K562 (cell line): ENCODE measurements around the gene ZMIZ1. TPM values are rescaled to one million over a fixed set of nuclear protein-coding genes. Genes with fewer than 3 reads are reported as not detected.
A peak's percentile ranks its signal among the peaks of the same experiment; 100 is the strongest.

Source experiments
- CHD4 ChIP-seq: fragments of 200-600 bp; sonication (generic); IDR thresholded peaks from 3 replicates; pipeline ENCODE4 v1.6.1; 2012; ENCODE audit warnings: low read depth, mild to moderate bottlenecking, mixed read lengths, low read length, inconsistent platforms; ENCODE audit not compliant: insufficient read depth, insufficient replicate concordance, poor library complexity, severe bottlenecking
- ELK1 ChIP-seq: sonication (generic); formaldehyde crosslinking; IDR thresholded peaks from 2 replicates; pipeline ENCODE4 v1.8.1; 2022; ENCODE audit warnings: missing genetic modification reagents
- ETS2 ChIP-seq: IDR thresholded peaks from 2 replicates; pipeline ENCODE4 v1.6.1; 2016; ENCODE audit warnings: borderline replicate concordance, missing genetic modification characterization, mild to moderate bottlenecking, moderate library complexity, missing compliant biosample characterization; ENCODE audit not compliant: poor library complexity, severe bottlenecking
- IFI16 ChIP-seq: fragments of 250-450 bp; sonication (Bioruptor Pico); IDR thresholded peaks from 2 replicates; pipeline ENCODE4 v2.1.2; 2022; ENCODE audit warnings: mild to moderate bottlenecking, inconsistent platforms
- KAT8 ChIP-seq: fragments of 450-650 bp; IDR thresholded peaks from 2 replicates; pipeline ENCODE4 v1.6.1; 2016; ENCODE audit warnings: low read depth, mild to moderate bottlenecking
- L3MBTL2 ChIP-seq: fragments of 450-650 bp; IDR thresholded peaks from 2 replicates; pipeline ENCODE4 v1.6.1; 2016; ENCODE audit warnings: mild to moderate bottlenecking, moderate library complexity
- NR3C1 ChIP-seq: sonication (generic); formaldehyde crosslinking; IDR thresholded peaks from 2 replicates; pipeline ENCODE4 v1.8.1; 2022; ENCODE audit warnings: missing genetic modification reagents
- OTX1 ChIP-seq: fragments of 450-650 bp; formaldehyde crosslinking; IDR thresholded peaks from 2 replicates; pipeline ENCODE4 v1.4.0; 2022; ENCODE audit warnings: mild to moderate bottlenecking
- POLR2A ChIP-seq: fragments of 450-650 bp; conservative IDR thresholded peaks from 2 replicates; pipeline ENCODE4 v1.6.1; 2016
- POLR2G ChIP-seq: fragments of 200-400 bp; formaldehyde crosslinking; IDR thresholded peaks from 2 replicates; pipeline ENCODE4 v1.6.1; 2017; ENCODE audit warnings: low read depth, mild to moderate bottlenecking, antibody characterized with exemption, low read length, moderate library complexity
- SFPQ ChIP-seq: fragments of 200-400 bp; formaldehyde crosslinking; IDR thresholded peaks from 2 replicates; pipeline ENCODE4 v1.6.1; 2017; ENCODE audit warnings: mild to moderate bottlenecking, low read depth, low read length, moderate library complexity
- SMARCA5 ChIP-seq: fragments of 450-650 bp; IDR thresholded peaks from 2 replicates; pipeline ENCODE4 v1.6.1; 2016
- TAL1 ChIP-seq: fragments of 450-650 bp; IDR thresholded peaks from 2 replicates; pipeline ENCODE4 v1.6.1; 2016; ENCODE audit warnings: mild to moderate bottlenecking
- TBL1XR1 ChIP-seq, 2 experiments: IDR thresholded peaks; 2 replicates each; pipeline ENCODE4 v1.6.1; 2012; ENCODE audit warnings: improper control_type of control experiment in 2 of 2, low read length in 2 of 2, mild to moderate bottlenecking in 1 of 2
- TCF7L2 ChIP-seq: fragments of 150-350 bp; IDR thresholded peaks from 2 replicates; pipeline ENCODE4 v1.6.1; 2016; ENCODE audit warnings: low read depth, mild to moderate bottlenecking, low read length, moderate library complexity
- TEAD1 ChIP-seq, 2 experiments: fragments of 450-650 bp in 1 of 2; sonication (generic) in 1 of 2; formaldehyde crosslinking; IDR thresholded peaks; 2 replicates each; pipeline versions ENCODE4 v1.4.0 to v1.8.0; 2020 to 2022; ENCODE audit warnings: mild to moderate bottlenecking in 2 of 2, missing genetic modification reagents in 1 of 2
- TRIM24 ChIP-seq, 2 experiments: fragments of 450-650 bp; IDR thresholded peaks; 2 replicates each; pipeline ENCODE4 v1.6.1; 2016
- ZBTB17 ChIP-seq: fragments of 450-650 bp; formaldehyde crosslinking; IDR thresholded peaks from 2 replicates; pipeline ENCODE4 v1.4.0; 2020; ENCODE audit warnings: mild to moderate bottlenecking
- ZFPM2 ChIP-seq: fragments of 250-450 bp; sonication (Bioruptor Pico); IDR thresholded peaks from 2 replicates; pipeline ENCODE4 v1.5.1; 2022; ENCODE audit warnings: mild to moderate bottlenecking
- ZNF224 ChIP-seq: sonication (generic); formaldehyde crosslinking; IDR thresholded peaks from 2 replicates; pipeline ENCODE4 v1.8.0; 2022; ENCODE audit warnings: mild to moderate bottlenecking, missing genetic modification reagents
- ZNF280A ChIP-seq: fragments of 450-650 bp; IDR thresholded peaks from 2 replicates; pipeline ENCODE4 v1.6.1; 2018; ENCODE audit warnings: mild to moderate bottlenecking, low read depth; ENCODE audit not compliant: partially characterized antibody
- polyA plus RNA-seq, 8 experiments: library from polyadenylated mRNA; depleted of rRNA in 4 of 8; stranded (reverse) in 5 of 8; unstranded in 3 of 8; fragments of >200 nt; fragmentation: Nextera tagmentation in 2 of 8; fragmentation: Illumina TruSeq in 1 of 8; extraction: Ambion mirVana in 2 of 8; extraction: Trizol in 1 of 8; gene quantifications; 2 replicates each; pipeline versions ENCODE4 v1.2.1 to v1.2.3, GENCODE V29; 2011 to 2014; ENCODE audit warnings: inconsistent platforms in 1 of 8, missing spikeins in 1 of 8
- total RNA-seq, 7 experiments: library from RNA; depleted of rRNA in 6 of 7; stranded (reverse); fragments of >200 nt in 6 of 7; fragmentation: Illumina TruSeq in 2 of 7; extraction: Trizol in 2 of 7; gene quantifications; 2 replicates each; pipeline versions ENCODE4 v1.2.1 to v1.2.3, GENCODE V29; 2011 to 2021; ENCODE audit warnings: low replicate concordance in 1 of 7
- TF ChIP-seq, protein P1 (sequence below): fragments of 250-450 bp; sonication (Bioruptor Pico); IDR thresholded peaks from 2 replicates; pipeline ENCODE4 v1.8.0; 2021; ENCODE audit warnings: moderate library complexity, mild to moderate bottlenecking, inconsistent platforms
- TF ChIP-seq, protein P2 (sequence below): sonication (generic); formaldehyde crosslinking; IDR thresholded peaks from 2 replicates; pipeline ENCODE4 v1.8.0; 2022; ENCODE audit warnings: mild to moderate bottlenecking, missing genetic modification reagents

The ZMIZ1 gene
- total and polyA plus RNA-seq, 9 of the 15 experiments (the other 6 are each of a cell fraction or from before 2014, with no cell fraction given), result 1.0 to 37.3 (median 4.3) TPM

DNA sequence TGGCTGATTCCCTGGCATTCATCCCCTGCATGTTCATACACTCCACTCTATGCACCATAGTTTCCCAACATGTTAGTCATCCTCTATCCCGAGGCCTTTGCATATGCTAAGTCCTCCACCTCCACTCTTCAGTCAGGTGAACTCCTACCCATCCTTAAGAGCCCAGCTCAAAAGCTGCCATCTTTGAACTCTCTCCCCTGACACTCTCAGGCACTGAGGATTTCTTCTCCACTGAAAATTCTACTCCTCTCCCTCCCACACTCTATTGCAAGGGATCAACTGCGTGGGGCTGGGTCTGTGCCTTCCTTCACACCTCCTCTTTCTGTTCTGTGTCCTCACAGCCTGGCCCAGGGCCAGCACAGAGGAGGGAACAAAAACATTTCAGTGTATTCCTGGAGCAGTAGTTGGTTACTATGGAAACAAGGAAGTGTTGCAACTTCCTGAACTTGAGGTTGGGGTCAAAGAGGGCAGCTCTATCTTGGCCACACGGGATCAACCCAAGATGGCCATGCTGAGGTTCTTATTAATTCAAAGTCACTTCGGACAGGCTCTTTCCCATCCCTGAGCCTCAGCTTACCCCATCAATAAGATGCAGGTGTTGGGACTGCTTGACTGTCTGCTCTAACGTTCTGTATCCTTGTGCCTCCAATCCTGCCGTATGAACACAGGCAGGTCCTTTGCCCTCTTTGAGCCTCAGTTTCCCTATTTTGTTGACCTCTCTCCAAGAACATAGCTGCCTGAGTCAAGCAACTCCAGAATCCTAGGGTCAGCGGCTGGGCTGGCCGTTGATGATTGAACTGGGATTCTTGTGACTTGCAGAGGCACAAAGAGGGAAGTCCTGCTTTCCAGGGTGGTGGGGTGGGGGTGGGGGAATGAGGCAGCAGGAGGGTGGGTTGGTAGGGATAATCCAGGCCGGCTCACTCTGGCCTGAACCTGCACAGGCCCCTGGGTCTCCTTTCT is 15.5 kb downstream of the ZMIZ1 start (continued):
- TF ChIP-seq POLR2A (no peak), OTX1 (CRISPR knock-in tag) (peak; percentile 88; the same call in 1 of the 2 replicates), ZNF280A (no peak), TBL1XR1 (IDR thresholded peaks at IDR 0.05; ENCODE audit: low read length in 2 of 2) (0 out of 4 replicates have a peak, but pooled peaks of 1 of the 2 experiments have one; percentile 27), ZBTB17 (CRISPR knock-in tag) (no peak; the same call in 1 of the 2 replicates), L3MBTL2 (peak; percentile 94), CHD4 (no peak), TCF7L2 (no peak), ZNF224 (CRISPR knock-in tag) (no peak), NR3C1 (CRISPR knock-in tag) (no peak), ELK1 (CRISPR knock-in tag) (no peak), SFPQ (no peak), TEAD1 (CRISPR knock-in tag; IDR thresholded peaks at IDR 0.05) (peak in 1 of 2 experiments; percentile 92; a peak in 2 of 4 replicates), TAL1 (peak; percentile 27; the same call in 1 of the 2 replicates), ZFPM2 (no peak), POLR2G (no peak), TRIM24 (IDR thresholded peaks at IDR 0.05) (peak; percentile 37 to 76; a peak in 2 of 4 replicates), IFI16 (CRISPR knock-in tag) (no peak), SMARCA5 (peak; percentile 64; the same call in 1 of the 2 replicates), KAT8 (no peak), ETS2 (peak; percentile 84)
- TF ChIP-seq, protein P1, sequence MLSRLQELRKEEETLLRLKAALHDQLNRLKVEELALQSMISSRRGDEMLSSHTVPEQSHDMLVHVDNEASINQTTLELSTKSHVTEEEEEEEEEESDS (CRISPR knock-in tag), result no peak
- TF ChIP-seq, protein P2, sequence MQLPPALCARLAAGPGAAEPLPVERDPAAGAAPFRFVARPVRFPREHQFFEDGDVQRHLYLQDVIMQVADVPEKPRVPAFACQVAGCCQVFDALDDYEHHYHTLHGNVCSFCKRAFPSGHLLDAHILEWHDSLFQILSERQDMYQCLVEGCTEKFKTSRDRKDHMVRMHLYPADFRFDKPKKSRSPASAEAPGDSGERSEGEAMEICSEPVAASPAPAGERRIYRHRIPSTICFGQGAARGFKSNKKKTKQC (CRISPR knock-in tag), result no peak
